Calu3 (cell line): ENCODE results near the gene SPOCK1. TPM values are rescaled to one million over a fixed set of nuclear protein-coding genes. Genes with fewer than 3 reads are reported as not detected.

Experiments
- BruUV-seq: library from RNA; stranded (reverse); fragments of 400-500 nt; replicated peaks from 2 replicates; lab custom pipeline; 2021; lab: Mats Ljungman, UMichigan
- CTCF ChIA-PET: fragments of 300-600 bp; sonication (Branson Sonifier 250); formaldehyde crosslinking; loops from one replicate; lab custom pipeline; 2022; ENCODE audit warnings: antibody characterized with exemption; lab: Charles Lee
- DNase-seq: peaks from one replicate; pipeline ENCODE4 v3.0.0; 2022
- H3K27ac Mint-ChIP-seq: one replicate; pipeline ENCODE4 v1.8.0; 2022; ENCODE audit warnings: mixed read lengths; ENCODE audit not compliant: unreplicated experiment
- H3K27me3 Mint-ChIP-seq: one replicate; pipeline ENCODE4 v1.8.0; 2022; ENCODE audit warnings: mixed read lengths; ENCODE audit not compliant: unreplicated experiment
- H3K36me3 Mint-ChIP-seq: one replicate; pipeline ENCODE4 v1.8.0; 2022; ENCODE audit warnings: mild to moderate bottlenecking, moderate library complexity, mixed read lengths; ENCODE audit not compliant: insufficient read depth, unreplicated experiment
- H3K4me1 Mint-ChIP-seq: one replicate; pipeline ENCODE4 v1.8.0; 2022; ENCODE audit warnings: mild to moderate bottlenecking, low read depth, mixed read lengths; ENCODE audit not compliant: unreplicated experiment
- H3K4me3 Mint-ChIP-seq: one replicate; pipeline ENCODE4 v1.8.0; 2022; ENCODE audit warnings: mild to moderate bottlenecking, low read depth, moderate library complexity, mixed read lengths; ENCODE audit not compliant: unreplicated experiment
- H3K9me3 Mint-ChIP-seq: one replicate; pipeline ENCODE4 v1.8.0; 2022; ENCODE audit warnings: low read depth, mixed read lengths; ENCODE audit not compliant: unreplicated experiment
- CTCF ChIP-seq: fragments of 200-600 bp; IDR thresholded peaks from one replicate; pipeline ENCODE4 v1.8.0; 2022; ENCODE audit warnings: antibody characterized with exemption; ENCODE audit not compliant: unreplicated experiment
- intact Hi-C: fragments of 100-400 bp; cut with micrococcal nuclease; formaldehyde crosslinking; loops from one replicate; pipeline ENCODE4 v1.10.0; 2022; ENCODE audit not compliant: unreplicated experiment
- total RNA-seq: library from RNA; stranded (reverse); gene quantifications from 2 replicates; pipeline ENCODE4 v1.2.3, GENCODE V29; 2022

The SPOCK1 gene
- total RNA-seq, 1 experiment from 2014 or later = 3.2 TPM

- Mint-ChIP-seq H3K36me3 (no peaks in the 10 kb centered on the region), H3K4me1 (no peaks in the 10 kb centered on the region), H3K27me3 (peaks cover 99% of the 10 kb centered on the region), H3K27ac (no peak overlapping the region), H3K4me3 (no peak overlapping the region), H3K9me3 (peaks cover 12% of the 10 kb centered on the region)
- intact Hi-C loops = no loop called here
- no peak for DNase-seq
- BruUV-seq = no TSS peak
- CTCF ChIA-PET = no interaction called here
- TF ChIP-seq CTCF = no peak
Measured at GRCh38 chr5:137385064-137385463, 114.1 kb downstream of the SPOCK1 start.

GRCh38 chr5:137383909-137384308 lies 115.2 kb downstream of the SPOCK1 start:
- CTCF ChIA-PET = interaction anchor here (0.6 kb wide), 1 partner anchor 896 kb away, joined by 4 read pairs; no protein-coding TSS in a partner anchor
- BruUV-seq = no TSS peak
- DNase-seq = no peak
- H3K4me3 Mint-ChIP-seq = no peak overlapping the region
- H3K27me3 Mint-ChIP-seq = peaks cover 99% of the 10 kb centered on the region
- no peak overlapping the region for H3K27ac Mint-ChIP-seq
- peaks cover 12% of the 10 kb centered on the region for H3K9me3 Mint-ChIP-seq
- H3K36me3 Mint-ChIP-seq = no peaks in the 10 kb centered on the region
- no peaks in the 10 kb centered on the region for H3K4me1 Mint-ChIP-seq
- TF ChIP-seq CTCF = no peak
- intact Hi-C loops = no loop called here

GRCh38 chr5:137381555-137381954 lies 117.6 kb downstream of the SPOCK1 start:
- peaks cover 100% of the 10 kb centered on the region for H3K27me3 Mint-ChIP-seq
- DNase-seq = no peak
- TF ChIP-seq CTCF = no peak
- no TSS peak for BruUV-seq
- CTCF ChIA-PET = no interaction called here
- H3K4me1 Mint-ChIP-seq = no peaks in the 10 kb centered on the region
- intact Hi-C loops = no loop called here
- peaks cover 12% of the 10 kb centered on the region for H3K9me3 Mint-ChIP-seq
- H3K27ac Mint-ChIP-seq = no peak overlapping the region
- H3K36me3 Mint-ChIP-seq = no peaks in the 10 kb centered on the region
- H3K4me3 Mint-ChIP-seq = no peak overlapping the region

- DNase-seq = no peak
- no TSS peak for BruUV-seq
- no peak for TF ChIP-seq CTCF
- no peak overlapping the region for H3K4me3 Mint-ChIP-seq
- H3K27ac Mint-ChIP-seq = no peak overlapping the region
- H3K9me3 Mint-ChIP-seq = peaks cover 12% of the 10 kb centered on the region
- H3K4me1 Mint-ChIP-seq = no peaks in the 10 kb centered on the region
- H3K36me3 Mint-ChIP-seq = no peaks in the 10 kb centered on the region
- intact Hi-C loops = no loop called here
- CTCF ChIA-PET = no interaction called here
- peaks cover 100% of the 10 kb centered on the region for H3K27me3 Mint-ChIP-seq
Measured at GRCh38 chr5:137379555-137380286, 119.4 kb downstream of the SPOCK1 start.
